GM19328 (cell line): ENCODE data around the gene ELMO2.

Experiments
- ATAC-seq: cut with Tn5 transposase; IDR thresholded peaks from one replicate; pipeline ENCODE4 v1.9.1; 2021; ENCODE audit warnings: mild to moderate bottlenecking, moderate library complexity; ENCODE audit not compliant: unreplicated experiment

ELMO2 gene

GRCh38 chr20:46406200-46406985 lies at the start of gene ELMO2:
Gene ELMO2, minus strand, starts transcription at chr20:46406615. Its CDS starts 12,133 bp downstream, at chr20:46394482.
- ATAC-seq: peak; percentile 87

GRCh38 chr20:46455729-46456128 lies 49.3 kb upstream of the ELMO2 start:
- no peak for ATAC-seq

- no peak for ATAC-seq
Measured at GRCh38 chr20:46446851-46447250, 40.4 kb upstream of the ELMO2 start.

- ATAC-seq: no peak
Measured at GRCh38 chr20:46439837-46440236, 33.4 kb upstream of the ELMO2 start.

GRCh38 chr20:46438156-46438750 lies 31.8 kb upstream of the ELMO2 start:
- no peak for ATAC-seq

GRCh38 chr20:46435146-46435545 lies 28.7 kb upstream of the ELMO2 start:
- ATAC-seq: no peak

- ATAC-seq: no peak
Measured at GRCh38 chr20:46434597-46434996, 28.2 kb upstream of the ELMO2 start.

GRCh38 chr20:46433051-46433450 lies 26.6 kb upstream of the ELMO2 start:
- ATAC-seq: no peak

GRCh38 chr20:46430921-46431712 lies 24.7 kb upstream of the ELMO2 start:
- ATAC-seq: no peak

- ATAC-seq: no peak
Measured at GRCh38 chr20:46427384-46427783, 21.0 kb upstream of the ELMO2 start.

- no peak for ATAC-seq
Measured at GRCh38 chr20:46423882-46424482, 17.6 kb upstream of the ELMO2 start.

GRCh38 chr20:46423342-46423741 lies 16.9 kb upstream of the ELMO2 start:
- no peak for ATAC-seq

- no peak for ATAC-seq
Measured at GRCh38 chr20:46420878-46421277, 14.5 kb upstream of the ELMO2 start.

- ATAC-seq: no peak
Measured at GRCh38 chr20:46419882-46420281, 13.5 kb upstream of the ELMO2 start.

- no peak for ATAC-seq
Measured at GRCh38 chr20:46416839-46417238, 10.4 kb upstream of the ELMO2 start.

- no peak for ATAC-seq
Measured at GRCh38 chr20:46416421-46416820, 10.0 kb upstream of the ELMO2 start.

GRCh38 chr20:46415773-46416172 lies 9.4 kb upstream of the ELMO2 start:
- ATAC-seq: no peak

GRCh38 chr20:46414608-46415007 lies 8.2 kb upstream of the ELMO2 start:
- ATAC-seq: no peak

GRCh38 chr20:46411637-46412036 lies 5.2 kb upstream of the ELMO2 start:
- ATAC-seq: no peak

GRCh38 chr20:46408281-46408731 lies 1.9 kb upstream of the ELMO2 start:
- no peak for ATAC-seq

GRCh38 chr20:46407671-46407996 lies 1.2 kb upstream of the ELMO2 start:
- ATAC-seq: no peak
